ENCODE results near the gene CD200R1L.
"Not testable (repeated sequence)": the region's sequence is repeated elsewhere in the genome, so short reads cannot be mapped to it uniquely, and the experiment has no call there.

Gene CD200R1L, protein sequence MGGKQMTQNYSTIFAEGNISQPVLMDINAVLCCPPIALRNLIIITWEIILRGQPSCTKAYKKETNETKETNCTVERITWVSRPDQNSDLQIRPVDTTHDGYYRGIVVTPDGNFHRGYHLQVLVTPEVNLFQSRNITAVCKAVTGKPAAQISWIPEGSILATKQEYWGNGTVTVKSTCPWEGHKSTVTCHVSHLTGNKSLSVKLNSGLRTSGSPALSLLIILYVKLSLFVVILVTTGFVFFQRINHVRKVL

GRCh38 chr3:112846764-112847163 is at the start of gene CD200R1L:
Gene CD200R1L (minus strand): TSS chr3:112846864. CDS start chr3:112829367, 17,497 bp downstream.
- no peak for ATAC-seq

DNA sequence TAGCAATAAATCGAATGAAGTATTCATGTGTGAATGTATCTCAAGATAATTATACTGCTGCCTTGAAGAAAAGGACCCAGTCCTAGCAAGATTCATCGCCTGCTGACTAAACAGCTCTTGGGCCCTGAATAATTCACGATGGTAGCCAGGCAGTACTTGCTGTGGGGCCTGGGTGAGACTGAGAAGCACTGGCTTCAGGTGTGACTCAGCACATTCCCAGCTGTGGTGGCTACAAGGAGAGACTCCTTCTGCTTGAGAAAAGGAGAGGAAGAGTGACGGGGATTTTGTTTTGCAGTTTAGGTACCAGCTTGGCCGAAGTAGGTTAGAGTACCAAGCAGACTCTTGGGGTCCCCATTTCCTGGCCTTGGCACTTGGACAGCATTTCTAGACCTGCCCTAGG is 47.6 kb upstream of the CD200R1L start:
- no peak for ATAC-seq

DNA sequence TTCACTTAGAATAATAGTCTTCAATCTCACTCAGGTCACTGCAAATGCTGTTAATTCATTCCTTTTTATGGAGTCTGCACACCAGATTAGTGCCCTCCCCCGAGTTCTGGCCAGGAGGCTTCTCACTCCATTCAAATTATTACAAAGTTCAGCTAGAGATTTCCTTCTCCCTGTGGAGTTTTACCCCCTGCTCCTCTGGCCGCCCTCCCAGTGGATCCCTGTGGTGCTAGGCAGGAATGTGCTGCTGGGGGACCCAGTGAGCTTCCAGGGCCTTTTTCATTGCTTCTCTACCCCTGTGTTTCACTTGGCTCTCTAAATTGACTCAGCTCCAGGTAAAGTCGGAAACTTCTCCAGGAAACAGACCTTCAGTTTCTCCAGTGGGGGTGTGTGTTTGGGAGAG is 42.7 kb upstream of the CD200R1L start:
- no peak for ATAC-seq

DNA sequence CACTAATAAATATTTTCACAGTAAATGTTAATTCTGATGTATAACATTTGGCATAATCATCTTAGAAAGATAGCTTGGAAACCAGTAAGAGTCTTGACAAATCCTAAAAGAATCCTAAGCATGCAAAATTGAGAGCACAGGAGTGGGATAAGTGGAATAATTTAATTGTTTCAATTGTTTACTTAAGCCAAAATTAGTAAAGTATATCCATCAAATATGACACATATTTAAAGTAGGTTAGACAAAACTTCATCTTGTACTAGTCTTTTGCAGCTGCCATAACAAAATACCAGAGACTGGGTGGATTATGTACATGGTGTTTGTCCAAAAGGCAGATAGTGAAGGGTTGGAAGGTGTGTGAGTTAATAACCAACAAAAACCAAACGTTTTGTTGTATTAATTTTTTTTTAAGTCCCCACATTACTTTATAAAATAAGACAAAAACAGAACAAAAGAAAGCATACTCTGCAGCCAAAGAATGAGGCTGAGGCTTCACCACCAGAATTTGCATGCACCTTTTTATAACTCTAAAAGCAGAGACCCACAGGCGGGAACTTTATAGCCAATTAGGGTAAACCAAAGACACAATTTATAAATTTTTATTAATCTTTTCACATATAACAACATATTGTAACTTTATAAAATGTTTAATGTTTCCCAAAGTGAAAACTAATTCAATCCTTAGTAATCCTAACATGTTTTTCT is 41.9 kb upstream of the CD200R1L start:
- ATAC-seq = no peak

- ATAC-seq = no peak
Measured at GRCh38 chr3:112884678-112885290, 38.1 kb upstream of the CD200R1L start.

DNA sequence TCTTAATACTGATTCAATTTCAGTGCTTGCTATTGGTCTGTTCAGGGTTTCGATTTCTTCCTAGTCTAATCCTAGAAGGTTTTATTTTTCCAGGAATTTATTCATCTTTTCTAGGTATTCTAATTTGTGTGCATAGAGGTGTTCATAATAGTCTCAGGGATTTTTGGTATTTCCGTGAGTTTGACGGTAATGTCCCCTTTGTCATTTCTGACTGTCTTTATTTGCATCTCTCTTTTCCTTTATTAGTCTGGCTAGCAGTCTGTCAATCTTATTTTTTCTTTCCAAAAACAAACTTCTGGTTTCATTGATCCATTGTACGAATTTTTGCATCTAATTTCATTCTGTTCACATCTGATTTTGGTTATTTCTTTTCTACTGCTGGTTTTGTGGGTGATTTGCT is 35.2 kb upstream of the CD200R1L start:
- ATAC-seq = no peak

- ATAC-seq = no peak
Measured at GRCh38 chr3:112875561-112875960, 28.9 kb upstream of the CD200R1L start.

- ATAC-seq = no peak
Measured at GRCh38 chr3:112874725-112875124, 28.1 kb upstream of the CD200R1L start.

GRCh38 chr3:112873632-112874031 is 27.0 kb upstream of the CD200R1L start:
- no peak for ATAC-seq

DNA sequence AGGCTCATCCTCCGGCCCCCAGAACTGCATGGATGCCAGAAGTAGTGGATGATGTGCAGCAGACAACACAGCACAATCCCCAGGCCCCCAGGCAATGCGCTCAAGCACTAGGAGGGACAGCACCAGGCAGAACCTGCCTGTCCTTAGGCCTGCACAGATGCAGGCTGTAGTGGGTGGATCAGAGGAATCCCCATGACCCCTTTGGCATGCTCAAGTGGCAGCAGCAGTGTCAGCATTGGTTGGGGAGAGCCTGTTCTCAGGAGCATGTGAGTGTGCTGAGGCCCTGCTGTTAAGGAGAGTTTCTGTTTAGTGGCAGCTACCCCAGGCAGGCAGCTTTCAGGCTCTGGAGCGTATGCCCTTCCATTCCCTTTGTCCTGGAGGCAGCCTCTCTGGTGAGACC is 25.1 kb upstream of the CD200R1L start:
- ATAC-seq = no peak

- no peak for ATAC-seq
Measured at GRCh38 chr3:112865757-112866156, 19.1 kb upstream of the CD200R1L start.

DNA sequence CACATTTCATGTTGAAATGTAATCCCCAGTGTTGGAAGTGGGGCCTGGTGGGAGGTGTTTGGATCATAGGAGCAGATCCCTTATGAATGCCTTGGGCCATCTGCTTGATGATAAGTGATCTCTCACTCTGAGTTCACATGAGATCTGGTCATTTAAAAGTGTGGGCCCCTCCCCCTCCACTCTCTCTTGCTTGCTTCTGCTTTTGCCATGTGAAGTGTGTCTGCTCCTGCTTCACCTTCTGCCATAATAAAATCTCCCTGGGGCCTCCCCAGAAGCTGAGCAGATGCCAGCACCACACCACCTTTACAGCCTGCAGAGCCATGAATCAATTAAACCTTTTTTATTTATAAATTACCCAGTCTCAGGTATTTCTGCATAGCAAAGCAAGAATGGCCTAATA is 14.2 kb upstream of the CD200R1L start:
- ATAC-seq = no peak

DNA sequence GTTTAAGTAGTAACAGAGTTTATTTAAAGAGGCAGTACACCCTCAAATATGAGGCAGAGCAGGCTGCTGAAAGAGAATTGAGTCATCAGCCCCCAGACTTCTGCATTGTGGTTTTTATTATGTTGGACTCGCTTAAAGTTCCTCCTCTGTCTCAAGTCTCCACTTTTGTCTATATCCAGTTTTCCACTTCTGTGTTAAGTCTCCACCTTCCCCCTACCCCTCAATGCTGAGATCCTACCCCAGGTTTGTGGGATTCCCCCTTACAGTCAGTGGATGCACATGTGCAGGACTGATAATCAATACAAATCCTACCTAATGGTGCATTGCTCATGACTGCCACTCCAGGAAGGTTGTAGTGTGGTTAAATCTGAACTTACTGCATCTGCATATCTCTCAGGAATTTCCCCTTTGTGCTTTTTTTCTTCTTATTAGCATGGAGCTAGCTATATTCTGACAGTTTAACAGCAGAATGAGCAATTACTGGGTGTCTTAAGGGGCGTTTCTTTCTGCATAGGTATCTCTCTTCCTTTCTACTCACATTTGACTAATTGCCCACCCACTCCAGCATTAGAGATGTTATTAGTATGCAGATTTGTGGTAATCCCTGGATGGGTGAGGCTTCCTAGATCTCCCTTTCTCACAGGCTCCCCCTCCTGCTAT is 11.9 kb upstream of the CD200R1L start:
- peak; percentile 79 to 85 for ATAC-seq

DNA sequence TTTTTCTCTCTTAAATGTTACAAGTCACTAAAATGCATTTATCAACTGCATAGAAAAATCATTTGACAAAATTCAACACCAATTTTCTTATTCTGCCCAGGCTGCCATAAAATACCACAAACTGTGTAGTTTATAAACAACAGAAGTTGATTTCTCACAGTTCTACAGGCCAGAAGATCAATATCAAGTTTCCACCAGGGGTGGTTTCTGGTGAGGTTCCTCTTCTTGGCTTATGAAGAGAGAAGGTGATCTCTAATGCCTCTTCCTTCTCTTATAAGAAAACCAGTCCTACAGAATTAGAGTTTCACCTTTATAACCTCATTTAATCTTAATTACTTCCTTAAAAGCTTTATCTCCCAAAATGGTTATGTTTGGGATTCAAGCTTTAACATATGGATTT is 10.9 kb upstream of the CD200R1L start:
- ATAC-seq = no peak

DNA sequence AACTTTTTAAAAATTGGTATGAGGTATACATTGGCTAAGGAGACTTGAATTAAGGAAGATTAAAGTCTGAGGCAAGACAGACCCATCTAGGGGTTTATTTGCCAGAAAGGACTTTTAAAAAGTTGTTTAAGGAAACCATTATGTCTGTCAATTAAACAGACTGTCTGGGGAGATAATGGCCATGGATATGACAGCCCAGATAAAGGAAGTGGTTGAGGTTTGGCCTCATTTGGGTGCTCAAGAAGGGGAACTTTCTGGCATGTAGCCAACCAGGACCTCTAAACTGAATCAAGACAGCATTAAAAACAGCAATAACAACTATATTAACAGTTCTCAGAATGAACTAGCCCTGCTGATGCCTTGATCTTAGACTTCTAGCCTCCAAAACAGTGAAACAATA is 9.9 kb upstream of the CD200R1L start:
- ATAC-seq = no peak

DNA sequence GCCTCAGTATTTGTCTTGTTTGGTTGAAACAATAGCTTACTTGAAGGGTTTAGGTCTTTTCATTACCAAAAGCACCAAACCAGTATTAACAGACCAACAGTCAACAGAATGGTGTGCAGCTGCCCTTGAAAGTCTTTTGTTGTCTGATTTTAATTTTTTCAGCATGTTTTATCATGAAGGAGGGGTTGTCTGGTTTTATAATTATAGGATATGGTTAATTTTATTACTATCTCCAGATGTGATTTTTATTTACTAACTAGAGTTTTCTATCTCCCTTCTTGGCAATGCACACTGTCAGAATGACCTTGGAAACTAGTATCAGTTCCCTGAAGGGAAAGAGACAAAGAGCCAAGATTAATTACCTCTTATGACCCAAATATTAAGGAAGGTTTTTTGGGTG is 9.2 kb upstream of the CD200R1L start:
- no peak for ATAC-seq

DNA sequence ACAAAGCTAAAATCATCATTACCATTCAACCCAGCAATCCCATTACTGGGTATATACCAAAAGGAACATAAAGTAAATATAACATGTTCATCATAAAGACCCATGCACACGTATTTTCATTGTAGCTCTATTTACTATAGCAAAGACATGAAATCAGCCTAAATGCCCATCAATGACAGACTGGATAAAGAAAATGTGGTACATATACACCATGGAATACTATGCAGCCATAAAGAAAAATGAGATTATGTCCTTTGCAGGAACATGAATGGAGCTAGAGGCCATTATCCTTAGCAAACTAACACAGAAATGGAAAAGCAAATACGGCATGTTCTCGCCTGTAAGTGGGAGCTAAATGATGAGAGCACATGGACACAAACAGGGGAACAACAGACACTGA is 8.4 kb upstream of the CD200R1L start:
- not testable (repeated sequence) for ATAC-seq

DNA sequence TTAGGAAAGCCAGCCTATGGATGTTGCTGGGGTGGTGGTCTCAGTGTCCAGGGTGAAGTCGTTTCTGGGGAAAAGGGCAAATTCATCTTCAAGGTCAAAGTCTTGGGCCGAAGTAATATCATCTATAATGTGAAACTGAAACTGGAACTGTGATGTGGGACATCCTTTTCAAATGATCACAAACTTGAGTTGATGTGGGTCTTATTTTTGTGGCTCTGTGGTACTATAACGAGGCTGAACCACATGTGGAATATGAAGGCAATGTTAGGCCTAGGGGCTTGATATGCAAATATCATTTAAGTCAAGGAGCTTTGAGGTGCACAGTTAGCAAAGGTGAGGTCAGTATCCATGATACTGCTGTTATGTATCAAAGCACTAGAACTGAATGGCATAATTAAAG is 1.5 kb upstream of the CD200R1L start:
- no peak for ATAC-seq

DNA sequence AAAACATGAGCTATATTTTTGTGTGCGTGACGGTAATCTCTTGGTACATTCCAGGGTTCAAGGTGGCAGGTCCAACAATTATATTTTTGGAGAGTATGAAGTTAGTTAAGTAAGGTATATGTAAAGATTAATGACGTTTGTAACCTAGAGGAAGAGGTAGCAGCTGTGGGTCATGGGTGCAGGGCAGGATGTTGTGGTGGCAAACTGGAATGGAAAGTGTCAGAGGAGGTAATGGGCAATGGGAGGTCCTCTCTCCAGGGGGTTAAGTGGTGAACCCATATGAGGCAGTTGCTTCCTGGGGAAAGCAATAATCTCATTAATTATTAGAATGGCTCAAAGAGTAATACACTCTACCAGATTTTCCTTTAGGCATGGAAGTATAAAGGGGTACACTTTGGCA is 1.0 kb upstream of the CD200R1L start:
- no peak for ATAC-seq

- no peak for ATAC-seq
Measured at GRCh38 chr3:112845772-112846171, 892 bp downstream of the CD200R1L start.

- no peak for ATAC-seq
Measured at GRCh38 chr3:112829046-112829445, 17.6 kb downstream of the CD200R1L start.

- no peak for ATAC-seq
Measured at GRCh38 chr3:112822064-112823055, 24.3 kb downstream of the CD200R1L start.

Data from activated CD4-positive, CD25-positive, alpha-beta regulatory T cell treated with anti-CD3 and anti-CD28 coated beads, Interleukin-2, amount 50 U/mL, for 24 hours (primary cell).